SK-N-SH (cell line): ENCODE measurements around the gene COL4A2. TPM values are rescaled to one million over a fixed set of nuclear protein-coding genes. Genes with fewer than 3 reads are reported as not detected.

ENCODE experiments used
- CTCF ChIA-PET: fragments of 300-600, 350-600 bp; formaldehyde crosslinking; extraction: SDS; loops from one replicate; lab custom pipeline; 2021; lab: Yijun Ruan, JAX
- POLR2A ChIA-PET: fragments of 350-600 bp; sonication (Branson Sonifier 250); formaldehyde crosslinking; extraction: SDS; loops from one replicate; lab custom pipeline; 2020; ENCODE audit warnings: antibody characterized with exemption, inconsistent platforms; lab: Yijun Ruan, JAX
- DNase-seq: peaks from one replicate; pipeline ENCODE4 v3.0.0; 2012
- H2AFZ ChIP-seq: fragments of 200-600 bp; sonication (generic); 2 replicates; pipeline ENCODE4 v1.8.1; 2016; ENCODE audit warnings: antibody characterized with exemption, mild to moderate bottlenecking, low read depth
- H3F3A ChIP-seq: fragments of 200-600 bp; sonication (generic); replicated peaks from 2 replicates; pipeline ENCODE3; 2016; ENCODE audit warnings: antibody characterized with exemption, mild to moderate bottlenecking; ENCODE audit not compliant: insufficient read depth
- H3K27ac ChIP-seq, 2 experiments: fragments of 200-500 bp in 1 of 2; fragments of 200-600 bp in 1 of 2; sonication (Bioruptor generic) in 1 of 2; sonication (generic), shearing (Covaris generic) in 1 of 2; 2 replicates each; pipeline versions ENCODE4 v1.5.1 to v1.6.1; 2014 to 2016; ENCODE audit warnings: low read depth in 2 of 2, inconsistent platforms in 1 of 2, low read length in 1 of 2, mild to moderate bottlenecking in 1 of 2, mixed read lengths in 1 of 2
- H3K27me3 ChIP-seq: fragments of 200-600 bp; sonication (generic), shearing (Covaris generic); 2 replicates; pipeline ENCODE4 v1.6.1; 2016; ENCODE audit warnings: mixed run types; ENCODE audit not compliant: insufficient read depth
- H3K36me3 ChIP-seq, 2 experiments: fragments of 200-500 bp in 1 of 2; fragments of 200-600 bp in 1 of 2; sonication (Bioruptor generic) in 1 of 2; sonication (generic) in 1 of 2; replicated peaks in 1 of 2; 2 replicates each; pipeline versions ENCODE3 to v1.5.1; 2014 to 2016; ENCODE audit warnings: low read length in 1 of 2, mild to moderate bottlenecking in 1 of 2; ENCODE audit not compliant: insufficient read depth in 2 of 2, control insufficient read depth in 1 of 2
- H3K4me1 ChIP-seq, 2 experiments: fragments of 200-500 bp in 1 of 2; fragments of 200-600 bp in 1 of 2; sonication (Bioruptor generic) in 1 of 2; sonication (generic), shearing (Covaris generic) in 1 of 2; 2 replicates each; pipeline versions ENCODE4 v1.5.1 to v1.6.1; 2014 to 2016; ENCODE audit warnings: low read depth in 1 of 2, low read length in 1 of 2, mixed run types in 1 of 2; ENCODE audit not compliant: insufficient read depth in 2 of 2, control insufficient read depth in 1 of 2
- H3K4me2 ChIP-seq: fragments of 200-600 bp; sonication (generic), shearing (Covaris generic); 2 replicates; pipeline ENCODE4 v1.6.1; 2017; ENCODE audit warnings: mixed run types
- H3K4me3 ChIP-seq, 2 experiments: fragments of 200-500 bp in 1 of 2; fragments of 200-600 bp in 1 of 2; sonication (Bioruptor generic) in 1 of 2; sonication (generic), shearing (Covaris generic) in 1 of 2; 2 replicates each; pipeline versions ENCODE4 v1.5.1 to v1.8.1; 2014 to 2016; ENCODE audit warnings: low read depth in 2 of 2, inconsistent platforms in 1 of 2, low read length in 1 of 2, mild to moderate bottlenecking in 1 of 2, mixed read lengths in 1 of 2, moderate library complexity in 1 of 2
- H3K79me2 ChIP-seq: fragments of 200-600 bp; sonication (generic); 2 replicates; pipeline ENCODE4 v1.8.1; 2017; ENCODE audit warnings: mild to moderate bottlenecking; ENCODE audit not compliant: insufficient read depth
- H3K9ac ChIP-seq: fragments of 200-600 bp; sonication (generic); 2 replicates; pipeline ENCODE4 v1.6.1; 2017; ENCODE audit warnings: mixed run types
- H3K9me2 ChIP-seq: fragments of 200-600 bp; sonication (generic); 2 replicates; pipeline ENCODE4 v1.6.1; 2017; ENCODE audit warnings: mixed run types
- H3K9me3 ChIP-seq: fragments of 200-600 bp; sonication (generic); 2 replicates; pipeline ENCODE4 v1.6.1; 2017; ENCODE audit warnings: mixed run types, mild to moderate bottlenecking, moderate library complexity
- H4K20me1 ChIP-seq: fragments of 200-600 bp; sonication (generic); 2 replicates; pipeline ENCODE4 v1.6.1; 2017; ENCODE audit warnings: mild to moderate bottlenecking, mixed run types; ENCODE audit not compliant: insufficient read depth
- CHD2 ChIP-seq: fragments of 150-350 bp; IDR thresholded peaks from 2 replicates; pipeline ENCODE4 v1.6.1; 2018; ENCODE audit warnings: low read length; ENCODE audit not compliant: partially characterized antibody
- EP300 ChIP-seq, 2 experiments: IDR thresholded peaks; 2 replicates each; pipeline versions ENCODE4 v1.4.0 to v1.6.1; 2012; ENCODE audit warnings: borderline replicate concordance in 1 of 2, low read depth in 1 of 2, low read length in 1 of 2
- EZH2phosphoT487 ChIP-seq: fragments of 200-600 bp; sonication (generic); IDR thresholded peaks from 2 replicates; pipeline ENCODE4 v1.6.1; 2017; ENCODE audit warnings: low read depth, mixed run types, mild to moderate bottlenecking, antibody characterized with exemption, moderate library complexity, borderline replicate concordance
- FOSL2 ChIP-seq: IDR thresholded peaks from 2 replicates; pipeline ENCODE4 v1.4.0; 2012; ENCODE audit warnings: low read depth, mild to moderate bottlenecking, moderate library complexity, borderline replicate concordance
- GABPA ChIP-seq: IDR thresholded peaks from 2 replicates; pipeline ENCODE4 v1.4.0; 2012; ENCODE audit warnings: low read depth, mild to moderate bottlenecking
- GATA2 ChIP-seq: sonication (generic); formaldehyde crosslinking; IDR thresholded peaks from 2 replicates; pipeline ENCODE4 v1.5.0; 2020; ENCODE audit warnings: mild to moderate bottlenecking, missing genetic modification reagents
- NFIC ChIP-seq: IDR thresholded peaks from 2 replicates; pipeline ENCODE4 v1.4.0; 2012; ENCODE audit warnings: borderline replicate concordance
- RAD21 ChIP-seq: IDR thresholded peaks from 2 replicates; pipeline ENCODE4 v1.6.1; 2012; ENCODE audit warnings: mild to moderate bottlenecking, low read length
- RXRA ChIP-seq: IDR thresholded peaks from 2 replicates; pipeline ENCODE4 v1.4.0; 2012; ENCODE audit warnings: low read depth, mild to moderate bottlenecking, borderline replicate concordance
- SIN3A ChIP-seq: IDR thresholded peaks from 2 replicates; pipeline ENCODE4 v1.6.1; 2012; ENCODE audit warnings: low read depth, mild to moderate bottlenecking, low read length, moderate library complexity, borderline replicate concordance
- WGBS: methylation state at CpG from one replicate; pipeline ENCODE4 v1.1.6; 2017; ENCODE audit warnings: low lambda C conversion rate; 5-methylcytosine and 5-hydroxymethylcytosine counted together
- polyA plus RNA-seq, 3 experiments: library from polyadenylated mRNA; depleted of rRNA; stranded (reverse); fragments of >200 nt; gene quantifications; 2 replicates each; pipeline ENCODE4 v1.2.3, GENCODE V29; 2012
- TF ChIP-seq, protein P1 (sequence below): IDR thresholded peaks from 2 replicates; pipeline ENCODE4 v1.6.1; 2012; ENCODE audit warnings: mild to moderate bottlenecking, low read depth, low read length, moderate library complexity
- TF ChIP-seq, protein P2 (sequence below): fragments of 200-600 bp; sonication (generic); IDR thresholded peaks from 2 replicates; pipeline ENCODE4 v1.6.1; 2017; ENCODE audit warnings: antibody characterized with exemption, mild to moderate bottlenecking, moderate library complexity
- TF ChIP-seq, protein P3 (sequence below): fragments of 150-350 bp; IDR thresholded peaks from 2 replicates; pipeline ENCODE4 v1.6.1; 2016; ENCODE audit warnings: mild to moderate bottlenecking, low read depth, low read length
- TF ChIP-seq, protein P4 (sequence below): IDR thresholded peaks from 2 replicates; pipeline ENCODE4; 2012

COL4A2 gene
- polyA plus RNA-seq, 1 of the 3 experiments (the other 2 are of a cell fraction): 137 TPM

DNA sequence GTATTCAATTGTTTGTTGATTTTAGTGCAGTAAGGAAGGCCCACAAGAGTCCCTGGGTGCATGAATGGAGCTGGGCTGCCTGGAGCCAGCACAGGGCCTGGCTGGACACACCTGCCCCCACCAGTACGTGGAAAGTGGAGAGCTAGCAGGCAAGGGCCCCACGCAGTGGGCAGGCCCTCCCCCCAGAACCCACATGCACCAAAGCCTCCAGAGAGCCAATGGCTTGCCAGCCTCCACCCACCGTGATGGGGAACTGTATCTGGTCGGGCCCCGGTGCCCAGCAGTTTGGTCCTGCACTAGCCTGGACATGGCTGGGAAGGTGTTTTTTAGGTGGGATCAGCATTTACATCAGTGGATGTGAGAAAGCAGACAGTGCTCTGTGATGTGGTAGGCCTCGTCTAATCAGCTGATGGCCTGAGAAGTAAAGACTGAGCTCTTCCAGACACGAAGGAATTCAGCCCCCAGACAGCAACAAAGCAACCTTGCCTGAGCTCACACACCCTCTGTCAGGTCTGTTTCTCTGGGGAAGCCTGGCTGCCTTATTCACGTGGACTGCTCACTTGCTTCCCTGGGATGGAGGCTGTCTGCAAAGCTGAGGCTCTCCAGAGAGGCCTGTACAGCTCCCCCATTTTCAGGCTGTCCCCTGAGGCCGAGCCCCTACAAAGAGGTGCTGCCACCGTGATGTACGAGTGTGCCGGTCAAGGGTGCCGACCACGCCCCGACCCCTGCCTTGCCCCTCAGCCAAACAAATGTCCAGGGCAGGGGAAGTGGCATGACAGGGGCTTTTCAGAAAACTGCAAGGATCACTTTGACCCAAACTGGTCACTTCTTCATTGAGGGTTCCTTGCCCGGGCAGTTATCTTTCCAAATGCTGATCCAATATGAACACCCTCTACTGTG, 226.9 kb downstream of the COL4A2 start (continued):
- no peak for TF ChIP-seq EP300 (IDR thresholded peaks at IDR 0.05; ENCODE audit: borderline replicate concordance in 1 of 2, low read depth in 1 of 2, low read length in 1 of 2)
- no peak for TF ChIP-seq GABPA

DNA sequence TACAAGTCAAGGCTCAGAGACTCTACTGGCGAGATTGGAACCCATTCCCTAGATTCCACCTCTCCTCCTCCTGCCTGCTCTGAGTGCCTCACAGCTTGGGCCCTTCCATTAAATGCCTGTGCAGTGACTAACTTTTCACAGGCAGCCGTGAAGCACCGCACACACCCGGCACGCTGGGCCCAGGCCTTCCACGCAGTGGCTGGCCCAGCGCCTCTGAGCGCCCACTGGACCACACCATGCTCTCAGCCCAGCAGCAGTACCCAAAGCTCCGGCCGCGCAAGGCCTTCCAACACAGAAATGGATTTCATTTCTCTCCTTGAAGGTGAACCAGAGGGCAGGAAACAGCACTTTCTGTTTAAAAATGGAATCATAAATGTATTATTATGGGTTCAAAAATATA, 228.4 kb downstream of the COL4A2 start:
- DNase-seq: no peak
- Histone ChIP-seq H3K79me2 (no peaks in the 10 kb centered on the region), H3K9me2 (no peaks in the 10 kb centered on the region), H3K4me1 (no peaks in the 10 kb centered on the region), H4K20me1 (no peaks in the 10 kb centered on the region), H3K4me2 (no peak overlapping the region), H3K4me3 (no peak overlapping the region), H3K9me3 (no peaks in the 10 kb centered on the region), H3F3A (peaks cover 2% of the 10 kb centered on the region)
- POLR2A ChIA-PET: no interaction called here
- no peak for TF ChIP-seq EZH2phosphoT487
- TF ChIP-seq NFIC: no peak
- TF ChIP-seq, protein P1, sequence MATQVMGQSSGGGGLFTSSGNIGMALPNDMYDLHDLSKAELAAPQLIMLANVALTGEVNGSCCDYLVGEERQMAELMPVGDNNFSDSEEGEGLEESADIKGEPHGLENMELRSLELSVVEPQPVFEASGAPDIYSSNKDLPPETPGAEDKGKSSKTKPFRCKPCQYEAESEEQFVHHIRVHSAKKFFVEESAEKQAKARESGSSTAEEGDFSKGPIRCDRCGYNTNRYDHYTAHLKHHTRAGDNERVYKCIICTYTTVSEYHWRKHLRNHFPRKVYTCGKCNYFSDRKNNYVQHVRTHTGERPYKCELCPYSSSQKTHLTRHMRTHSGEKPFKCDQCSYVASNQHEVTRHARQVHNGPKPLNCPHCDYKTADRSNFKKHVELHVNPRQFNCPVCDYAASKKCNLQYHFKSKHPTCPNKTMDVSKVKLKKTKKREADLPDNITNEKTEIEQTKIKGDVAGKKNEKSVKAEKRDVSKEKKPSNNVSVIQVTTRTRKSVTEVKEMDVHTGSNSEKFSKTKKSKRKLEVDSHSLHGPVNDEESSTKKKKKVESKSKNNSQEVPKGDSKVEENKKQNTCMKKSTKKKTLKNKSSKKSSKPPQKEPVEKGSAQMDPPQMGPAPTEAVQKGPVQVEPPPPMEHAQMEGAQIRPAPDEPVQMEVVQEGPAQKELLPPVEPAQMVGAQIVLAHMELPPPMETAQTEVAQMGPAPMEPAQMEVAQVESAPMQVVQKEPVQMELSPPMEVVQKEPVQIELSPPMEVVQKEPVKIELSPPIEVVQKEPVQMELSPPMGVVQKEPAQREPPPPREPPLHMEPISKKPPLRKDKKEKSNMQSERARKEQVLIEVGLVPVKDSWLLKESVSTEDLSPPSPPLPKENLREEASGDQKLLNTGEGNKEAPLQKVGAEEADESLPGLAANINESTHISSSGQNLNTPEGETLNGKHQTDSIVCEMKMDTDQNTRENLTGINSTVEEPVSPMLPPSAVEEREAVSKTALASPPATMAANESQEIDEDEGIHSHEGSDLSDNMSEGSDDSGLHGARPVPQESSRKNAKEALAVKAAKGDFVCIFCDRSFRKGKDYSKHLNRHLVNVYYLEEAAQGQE: no peak
- no peak for TF ChIP-seq RXRA
- TF ChIP-seq, protein P2, sequence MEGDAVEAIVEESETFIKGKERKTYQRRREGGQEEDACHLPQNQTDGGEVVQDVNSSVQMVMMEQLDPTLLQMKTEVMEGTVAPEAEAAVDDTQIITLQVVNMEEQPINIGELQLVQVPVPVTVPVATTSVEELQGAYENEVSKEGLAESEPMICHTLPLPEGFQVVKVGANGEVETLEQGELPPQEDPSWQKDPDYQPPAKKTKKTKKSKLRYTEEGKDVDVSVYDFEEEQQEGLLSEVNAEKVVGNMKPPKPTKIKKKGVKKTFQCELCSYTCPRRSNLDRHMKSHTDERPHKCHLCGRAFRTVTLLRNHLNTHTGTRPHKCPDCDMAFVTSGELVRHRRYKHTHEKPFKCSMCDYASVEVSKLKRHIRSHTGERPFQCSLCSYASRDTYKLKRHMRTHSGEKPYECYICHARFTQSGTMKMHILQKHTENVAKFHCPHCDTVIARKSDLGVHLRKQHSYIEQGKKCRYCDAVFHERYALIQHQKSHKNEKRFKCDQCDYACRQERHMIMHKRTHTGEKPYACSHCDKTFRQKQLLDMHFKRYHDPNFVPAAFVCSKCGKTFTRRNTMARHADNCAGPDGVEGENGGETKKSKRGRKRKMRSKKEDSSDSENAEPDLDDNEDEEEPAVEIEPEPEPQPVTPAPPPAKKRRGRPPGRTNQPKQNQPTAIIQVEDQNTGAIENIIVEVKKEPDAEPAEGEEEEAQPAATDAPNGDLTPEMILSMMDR: no peak
- TF ChIP-seq GATA2 (CRISPR knock-in tag): no peak
- no peak for TF ChIP-seq GABPA
- TF ChIP-seq CHD2: no peak
- no peak for TF ChIP-seq FOSL2
- TF ChIP-seq, protein P3, sequence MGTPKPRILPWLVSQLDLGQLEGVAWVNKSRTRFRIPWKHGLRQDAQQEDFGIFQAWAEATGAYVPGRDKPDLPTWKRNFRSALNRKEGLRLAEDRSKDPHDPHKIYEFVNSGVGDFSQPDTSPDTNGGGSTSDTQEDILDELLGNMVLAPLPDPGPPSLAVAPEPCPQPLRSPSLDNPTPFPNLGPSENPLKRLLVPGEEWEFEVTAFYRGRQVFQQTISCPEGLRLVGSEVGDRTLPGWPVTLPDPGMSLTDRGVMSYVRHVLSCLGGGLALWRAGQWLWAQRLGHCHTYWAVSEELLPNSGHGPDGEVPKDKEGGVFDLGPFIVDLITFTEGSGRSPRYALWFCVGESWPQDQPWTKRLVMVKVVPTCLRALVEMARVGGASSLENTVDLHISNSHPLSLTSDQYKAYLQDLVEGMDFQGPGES: no peak
- no peak for TF ChIP-seq SIN3A
- TF ChIP-seq RAD21: no peak
- TF ChIP-seq, protein P4, sequence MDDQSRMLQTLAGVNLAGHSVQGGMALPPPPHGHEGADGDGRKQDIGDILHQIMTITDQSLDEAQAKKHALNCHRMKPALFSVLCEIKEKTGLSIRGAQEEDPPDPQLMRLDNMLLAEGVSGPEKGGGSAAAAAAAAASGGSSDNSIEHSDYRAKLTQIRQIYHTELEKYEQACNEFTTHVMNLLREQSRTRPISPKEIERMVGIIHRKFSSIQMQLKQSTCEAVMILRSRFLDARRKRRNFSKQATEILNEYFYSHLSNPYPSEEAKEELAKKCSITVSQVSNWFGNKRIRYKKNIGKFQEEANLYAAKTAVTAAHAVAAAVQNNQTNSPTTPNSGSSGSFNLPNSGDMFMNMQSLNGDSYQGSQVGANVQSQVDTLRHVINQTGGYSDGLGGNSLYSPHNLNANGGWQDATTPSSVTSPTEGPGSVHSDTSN: no peak
- TF ChIP-seq, all 33 proteins: peak for 0
- 95% methylated on average over 10 of the region's 11 CpGs for WGBS
- Histone ChIP-seq H3K9ac (no peak overlapping the region), H3K36me3 (no peaks in the 10 kb centered on the region), H3K27ac (no peak overlapping the region), H2AFZ (no peak overlapping the region), H3K27me3 (no peaks in the 10 kb centered on the region)
- CTCF ChIA-PET: interaction anchor here (0.9 kb wide), 1 partner anchor 313 kb away, joined by 3 read pairs; no protein-coding TSS in a partner anchor
